Measurements from ENCODE around the gene A2M. TPM values are rescaled to one million over a fixed set of nuclear protein-coding genes. Genes with fewer than 3 reads are reported as not detected.

A2M gene
- polyA plus RNA-seq, 1 experiment = 171 TPM

DNA sequence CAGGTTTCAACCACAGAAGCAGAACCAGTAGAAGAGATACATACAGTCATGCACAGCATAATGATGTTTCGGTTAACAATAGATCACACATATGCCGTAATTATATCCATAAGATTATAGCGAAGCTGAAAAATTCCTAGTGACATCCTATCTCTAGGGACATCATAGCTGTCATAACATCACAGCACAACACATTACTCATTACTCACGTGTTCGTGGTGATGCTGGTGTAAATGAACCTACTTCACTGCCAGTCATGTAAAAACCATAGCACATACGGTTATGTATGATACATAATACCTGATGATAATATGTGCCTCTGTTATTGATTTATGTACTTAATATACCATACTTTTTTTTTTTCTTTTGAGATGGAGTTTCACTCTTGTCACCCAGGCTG lies 81.6 kb downstream of the A2M start:
- Histone ChIP-seq H3K4me3 (ENCODE audit: low read depth, low read length) (no peak overlapping the region), H3K36me3 (ENCODE audit: control insufficient read depth, insufficient read depth, low read length) (no peaks in the 10 kb centered on the region), H3K27me3 (ENCODE audit: control insufficient read depth, insufficient read depth, low read length) (no peaks in the 10 kb centered on the region)
- CTCF ChIA-PET = interaction anchor here (1.0 kb wide), 1 partner anchor 15 kb away, joined by 4 read pairs; no protein-coding TSS in a partner anchor
- POLR2A ChIA-PET = no interaction called here
- no peak for DNase-seq (ENCODE audit: low read depth)
- TF ChIP-seq, protein P1, sequence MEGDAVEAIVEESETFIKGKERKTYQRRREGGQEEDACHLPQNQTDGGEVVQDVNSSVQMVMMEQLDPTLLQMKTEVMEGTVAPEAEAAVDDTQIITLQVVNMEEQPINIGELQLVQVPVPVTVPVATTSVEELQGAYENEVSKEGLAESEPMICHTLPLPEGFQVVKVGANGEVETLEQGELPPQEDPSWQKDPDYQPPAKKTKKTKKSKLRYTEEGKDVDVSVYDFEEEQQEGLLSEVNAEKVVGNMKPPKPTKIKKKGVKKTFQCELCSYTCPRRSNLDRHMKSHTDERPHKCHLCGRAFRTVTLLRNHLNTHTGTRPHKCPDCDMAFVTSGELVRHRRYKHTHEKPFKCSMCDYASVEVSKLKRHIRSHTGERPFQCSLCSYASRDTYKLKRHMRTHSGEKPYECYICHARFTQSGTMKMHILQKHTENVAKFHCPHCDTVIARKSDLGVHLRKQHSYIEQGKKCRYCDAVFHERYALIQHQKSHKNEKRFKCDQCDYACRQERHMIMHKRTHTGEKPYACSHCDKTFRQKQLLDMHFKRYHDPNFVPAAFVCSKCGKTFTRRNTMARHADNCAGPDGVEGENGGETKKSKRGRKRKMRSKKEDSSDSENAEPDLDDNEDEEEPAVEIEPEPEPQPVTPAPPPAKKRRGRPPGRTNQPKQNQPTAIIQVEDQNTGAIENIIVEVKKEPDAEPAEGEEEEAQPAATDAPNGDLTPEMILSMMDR (IDR thresholded peaks at IDR 0.05; ENCODE audit: insufficient read depth, low read depth, low read length) = no peak

DNA sequence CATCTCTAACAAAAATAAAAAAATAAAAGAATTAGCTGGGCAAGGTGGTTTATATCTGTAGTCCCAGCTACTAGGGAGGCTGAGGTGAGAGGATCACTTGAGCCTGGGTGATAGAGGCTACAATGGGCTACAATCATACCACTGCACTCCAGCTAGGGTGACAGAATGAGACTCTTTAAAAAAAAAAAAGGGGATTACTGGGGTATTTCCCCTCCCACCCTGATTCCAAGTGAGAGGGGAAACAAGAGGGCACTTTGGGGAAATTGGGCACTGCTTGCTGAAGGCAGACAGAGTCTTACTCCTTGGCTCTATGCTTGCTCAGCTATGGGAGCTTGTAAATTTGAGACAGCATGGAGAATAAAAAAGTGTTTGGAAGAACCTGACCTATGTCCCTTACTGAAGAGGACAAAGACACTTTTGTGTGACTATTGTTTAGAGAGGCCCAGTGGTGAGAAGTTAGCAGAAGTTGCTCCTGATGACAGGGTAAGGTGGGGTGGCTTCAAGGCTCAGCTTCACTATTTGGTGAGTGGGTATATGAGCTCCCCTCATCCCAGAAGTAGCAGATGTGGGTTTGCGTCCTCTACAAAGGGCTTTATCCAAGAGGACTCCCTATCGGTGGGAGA lies 82.3 kb downstream of the A2M start:
- TF ChIP-seq, protein P1 (IDR thresholded peaks at IDR 0.05; ENCODE audit: insufficient read depth, low read depth, low read length) = no peak
- ChIA-PET CTCF (interaction anchor here (0.6 to 1.3 kb wide), 3 partner anchors 16 to 373 kb away, joined by 3 to 4 read pairs (median 3); no protein-coding TSS in a partner anchor), POLR2A (no interaction called here)

DNA sequence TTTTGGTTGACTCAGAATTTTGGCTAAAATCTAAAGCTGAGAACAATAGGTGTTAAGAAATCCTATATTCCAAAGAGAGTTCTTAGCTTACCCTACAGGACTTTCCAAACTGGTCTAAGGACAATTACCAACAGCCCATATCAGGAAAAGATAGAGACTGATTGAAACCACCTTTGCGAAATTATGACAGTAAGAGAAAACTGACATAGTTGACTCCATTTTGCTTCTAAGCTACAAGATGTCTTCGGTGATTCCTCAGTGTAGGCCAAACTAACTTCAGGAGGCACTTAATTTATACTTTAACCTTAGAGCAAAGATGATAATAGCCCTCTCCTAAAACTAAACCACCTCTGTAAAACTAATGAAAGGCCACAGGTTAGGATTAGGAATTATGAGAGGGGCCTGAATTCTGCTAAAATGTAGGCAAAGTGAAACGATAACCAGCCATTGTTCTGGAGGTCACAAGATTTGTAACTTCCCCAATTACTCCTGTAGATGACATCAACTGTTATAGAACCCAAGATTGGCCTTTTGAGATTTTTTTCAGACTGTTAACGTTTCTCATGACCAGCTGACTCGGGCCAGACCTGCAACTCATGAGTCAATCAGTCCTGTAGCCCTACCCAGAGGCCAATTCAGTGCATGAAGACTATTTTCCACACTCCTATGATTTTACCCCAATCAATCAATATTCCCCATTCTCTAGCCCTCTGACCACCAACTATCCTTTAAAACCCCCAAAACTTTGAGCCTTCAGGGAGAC lies 83.3 kb downstream of the A2M start:
- H3K27me3 ChIP-seq (ENCODE audit: control insufficient read depth, insufficient read depth, low read length) = no peaks in the 10 kb centered on the region
- no peak overlapping the region for H3K4me3 ChIP-seq (ENCODE audit: low read depth, low read length)
- DNase-seq (ENCODE audit: low read depth) = no peak
- TF ChIP-seq, protein P1 (IDR thresholded peaks at IDR 0.05; ENCODE audit: insufficient read depth, low read depth, low read length) = no peak
- CTCF ChIA-PET = interaction anchor here (1.3 kb wide), 1 partner anchor 91 kb away, joined by 3 read pairs; no protein-coding TSS in a partner anchor
- POLR2A ChIA-PET = no interaction called here
- H3K36me3 ChIP-seq (ENCODE audit: control insufficient read depth, insufficient read depth, low read length) = no peaks in the 10 kb centered on the region

More for the DNA sequence above, 82.3 kb downstream of the A2M start:
- H3K36me3 ChIP-seq (ENCODE audit: control insufficient read depth, insufficient read depth, low read length) = no peaks in the 10 kb centered on the region
- H3K27me3 ChIP-seq (ENCODE audit: control insufficient read depth, insufficient read depth, low read length) = no peaks in the 10 kb centered on the region
- no peak for DNase-seq (ENCODE audit: low read depth)
- no peak overlapping the region for H3K4me3 ChIP-seq (ENCODE audit: low read depth, low read length)

DNA sequence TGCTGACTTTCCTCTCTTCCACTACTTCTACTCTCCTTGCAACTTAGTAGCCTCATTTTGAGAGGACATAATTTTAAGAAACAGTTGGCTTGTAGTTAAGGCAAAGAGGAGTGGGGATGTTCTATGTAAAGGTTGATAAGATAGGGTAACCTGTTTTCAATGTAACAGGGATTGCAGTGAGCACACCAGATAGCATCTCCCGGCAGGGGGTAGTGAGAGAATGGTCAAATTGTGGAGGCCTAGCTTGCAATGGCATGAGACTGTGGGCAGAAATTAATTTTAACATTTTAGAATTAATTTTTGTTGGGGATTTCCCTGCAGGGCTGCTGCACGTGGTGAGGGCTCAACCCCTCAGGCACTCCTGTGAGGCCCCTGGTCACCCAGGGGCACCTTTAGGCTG lies 84.9 kb downstream of the A2M start:
- DNase-seq (ENCODE audit: low read depth) = no peak
- no peaks in the 10 kb centered on the region for H3K36me3 ChIP-seq (ENCODE audit: control insufficient read depth, insufficient read depth, low read length)
- TF ChIP-seq, protein P1 (IDR thresholded peaks at IDR 0.05; ENCODE audit: insufficient read depth, low read depth, low read length) = no peak
- ChIA-PET CTCF (interaction anchor here (1.0 kb wide), 1 partner anchor 19 kb away, joined by 4 read pairs; no protein-coding TSS in a partner anchor), POLR2A (no interaction called here)
- H3K4me3 ChIP-seq (ENCODE audit: low read depth, low read length) = no peak overlapping the region
- H3K27me3 ChIP-seq (ENCODE audit: control insufficient read depth, insufficient read depth, low read length) = no peaks in the 10 kb centered on the region
